IPS-20b (cell line): ENCODE results near the gene ADAR.

ENCODE experiments used
- H3K27ac ChIP-seq: one replicate; pipeline ENCODE4 v1.5.1; 2013; ENCODE audit warnings: low read length
- H3K27me3 ChIP-seq: 2 replicates; pipeline ENCODE4 v1.6.1; 2013; ENCODE audit warnings: mild to moderate bottlenecking, low read length, inconsistent platforms; ENCODE audit not compliant: insufficient read depth
- H3K36me3 ChIP-seq: 2 replicates; pipeline ENCODE4 v1.6.1; 2013; ENCODE audit warnings: low read depth, mild to moderate bottlenecking, inconsistent platforms, low read length, moderate library complexity; ENCODE audit not compliant: insufficient read depth
- H3K4me1 ChIP-seq: 2 replicates; pipeline ENCODE4 v1.6.1; 2013; ENCODE audit warnings: mild to moderate bottlenecking, control low read depth, inconsistent platforms, low read length, moderate library complexity; ENCODE audit not compliant: insufficient read depth
- H3K4me3 ChIP-seq: 2 replicates; pipeline ENCODE4 v1.5.1; 2013; ENCODE audit warnings: mild to moderate bottlenecking, low read length, inconsistent platforms
- H3K9ac ChIP-seq: 2 replicates; pipeline ENCODE4 v1.6.1; 2013; ENCODE audit warnings: low read depth, mild to moderate bottlenecking, inconsistent platforms, low read length, moderate library complexity
- H3K9me3 ChIP-seq: 2 replicates; pipeline ENCODE4 v1.6.1; 2013; ENCODE audit warnings: mild to moderate bottlenecking, low read depth, low read length, inconsistent platforms; ENCODE audit not compliant: insufficient read depth

ADAR gene

DNA sequence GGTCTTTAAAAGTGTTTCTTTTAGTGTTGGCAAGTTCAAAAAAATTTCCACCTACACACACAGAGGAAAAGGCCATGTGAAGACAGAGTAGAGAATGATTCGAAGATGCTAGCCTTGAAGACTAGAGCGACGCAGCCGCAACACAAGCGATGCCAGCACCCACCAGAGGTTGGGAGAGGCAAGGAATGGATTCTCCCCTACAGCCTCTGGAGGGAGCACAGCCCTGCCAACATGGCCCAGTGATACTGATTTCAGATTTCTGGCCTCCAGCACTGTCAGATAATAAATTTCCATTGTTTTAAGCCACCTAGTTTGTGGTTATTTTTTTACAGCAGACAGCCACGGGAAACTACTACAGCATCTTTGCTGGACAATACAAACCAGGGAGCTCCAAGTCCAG lies 6.9 kb upstream of the ADAR start:
- H3K27me3 ChIP-seq: no peaks in the 10 kb centered on the region
- no peaks in the 10 kb centered on the region for H3K36me3 ChIP-seq
- H3K27ac ChIP-seq: no peak overlapping the region
- H3K4me1 ChIP-seq: peaks cover 45% of the 10 kb centered on the region
- H3K9ac ChIP-seq: no peak overlapping the region
- no peak overlapping the region for H3K4me3 ChIP-seq
- no peaks in the 10 kb centered on the region for H3K9me3 ChIP-seq

DNA sequence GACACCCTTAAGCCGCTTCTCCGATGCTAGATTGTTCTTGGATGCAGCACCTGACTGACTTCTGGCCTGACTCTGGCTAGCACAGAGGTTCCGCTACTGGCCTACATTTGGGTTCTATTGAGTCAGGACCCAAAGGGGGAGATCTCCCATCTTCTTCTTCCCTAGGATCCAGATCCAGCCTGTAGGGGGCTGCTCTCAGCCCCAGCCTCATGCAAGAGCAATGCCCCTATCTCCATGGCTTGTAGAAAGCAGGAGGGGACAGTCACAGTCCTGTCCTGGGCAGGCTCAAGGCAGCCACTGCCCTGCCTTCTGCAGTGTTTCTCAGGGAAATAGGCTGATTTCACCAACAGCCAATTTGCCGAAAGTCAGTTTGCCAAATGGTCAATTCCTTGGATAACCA lies 6.3 kb upstream of the ADAR start:
- peaks cover 49% of the 10 kb centered on the region for H3K4me1 ChIP-seq
- H3K4me3 ChIP-seq: no peak overlapping the region
- no peak overlapping the region for H3K9ac ChIP-seq
- H3K36me3 ChIP-seq: no peaks in the 10 kb centered on the region
- H3K27ac ChIP-seq: no peak overlapping the region
- H3K27me3 ChIP-seq: no peaks in the 10 kb centered on the region
- H3K9me3 ChIP-seq: no peaks in the 10 kb centered on the region

DNA sequence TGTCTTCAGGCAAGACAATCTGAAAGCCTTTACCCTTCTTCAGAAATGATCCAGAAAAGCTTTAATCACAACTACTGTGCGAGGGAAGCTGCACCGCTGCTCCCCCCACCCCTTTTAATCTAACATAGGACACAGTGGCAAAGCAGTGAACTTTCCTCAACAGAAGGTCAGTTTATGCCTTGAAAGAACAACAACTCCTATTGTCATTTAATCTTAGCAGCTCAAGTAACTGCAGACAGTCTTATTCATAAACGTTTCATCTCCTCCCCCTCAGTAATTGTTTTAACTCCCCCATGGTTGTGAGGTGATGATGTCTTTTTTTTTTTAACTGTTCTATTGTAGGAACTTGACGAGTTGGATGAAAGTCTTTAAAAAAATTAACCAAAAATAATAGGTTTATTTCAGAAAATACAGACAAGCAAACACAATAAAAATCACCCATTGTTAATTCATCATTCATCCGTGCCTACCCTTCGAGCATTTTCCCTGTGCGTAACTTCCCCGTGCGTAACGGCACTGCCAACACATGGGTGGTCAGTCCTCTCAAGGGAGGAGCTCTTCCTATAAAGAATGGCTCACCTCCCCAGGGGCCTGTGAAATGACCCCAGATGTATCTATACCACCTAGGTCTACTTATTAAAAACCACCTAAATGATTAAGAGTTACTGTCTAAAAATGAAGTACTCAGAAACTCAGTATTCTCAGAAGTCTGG lies 3.3 kb upstream of the ADAR start:
- Histone ChIP-seq H3K9ac (peak overlapping the region; percentile 70; the same call in 1 of the 2 replicates), H3K36me3 (no peaks in the 10 kb centered on the region), H3K4me1 (peaks cover 49% of the 10 kb centered on the region), H3K4me3 (peak overlapping the region; percentile 48), H3K27ac (peak overlapping the region; percentile 11), H3K9me3 (no peaks in the 10 kb centered on the region), H3K27me3 (no peaks in the 10 kb centered on the region)

DNA sequence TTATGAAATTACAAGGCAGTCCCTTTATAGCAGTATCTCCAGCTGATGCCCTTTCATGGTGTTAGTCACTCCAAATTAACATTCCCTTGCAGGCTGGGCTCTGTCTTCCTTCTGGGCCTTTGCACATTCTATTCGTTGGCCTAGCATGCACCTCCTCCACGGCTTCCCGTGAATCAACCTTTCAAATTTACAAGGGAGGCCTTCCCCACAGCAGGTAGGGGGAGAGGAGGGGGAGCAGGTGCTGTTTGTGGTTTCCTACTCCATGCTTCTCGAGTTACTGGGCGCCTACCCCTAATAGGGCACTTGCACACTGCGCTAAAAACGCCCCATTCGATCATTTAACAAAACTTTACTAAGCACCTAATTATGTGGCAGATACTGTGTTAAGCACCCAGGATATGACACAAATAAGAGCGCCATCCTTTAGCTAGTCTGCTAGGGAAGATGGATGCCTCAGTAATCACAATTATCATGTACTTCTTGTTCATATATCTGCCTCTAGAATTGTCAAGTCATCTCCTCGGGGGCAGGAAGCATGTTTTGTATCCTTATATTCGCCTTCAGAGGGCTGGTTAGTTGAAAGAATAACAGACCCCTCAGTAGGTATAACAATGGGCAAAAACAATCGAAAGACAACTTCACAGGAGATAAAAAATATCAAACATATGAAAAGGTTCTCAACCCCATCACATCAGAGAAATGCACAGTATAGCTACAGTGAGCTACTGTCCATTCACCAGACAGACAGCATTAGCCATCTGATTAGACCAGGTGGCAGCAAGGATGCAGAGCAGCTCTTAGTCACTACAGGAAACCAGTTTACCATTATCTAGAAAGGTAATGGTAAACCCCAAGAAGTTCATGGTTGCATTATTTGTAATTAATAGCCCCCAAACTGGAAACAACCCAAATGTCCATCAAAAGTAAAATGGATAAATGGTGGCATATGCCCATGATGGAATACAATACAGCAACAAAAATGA lies 1.7 kb upstream of the ADAR start:
- H3K9me3 ChIP-seq: no peaks in the 10 kb centered on the region
- peaks cover 41% of the 10 kb centered on the region for H3K4me1 ChIP-seq
- no peaks in the 10 kb centered on the region for H3K27me3 ChIP-seq
- peaks cover 8% of the 10 kb centered on the region; the same call in 1 of the 2 replicates for H3K36me3 ChIP-seq
- peak overlapping the region; percentile 92 for H3K27ac ChIP-seq
- H3K9ac ChIP-seq: peak overlapping the region; percentile 88
- H3K4me3 ChIP-seq: peak overlapping the region; percentile 96

DNA sequence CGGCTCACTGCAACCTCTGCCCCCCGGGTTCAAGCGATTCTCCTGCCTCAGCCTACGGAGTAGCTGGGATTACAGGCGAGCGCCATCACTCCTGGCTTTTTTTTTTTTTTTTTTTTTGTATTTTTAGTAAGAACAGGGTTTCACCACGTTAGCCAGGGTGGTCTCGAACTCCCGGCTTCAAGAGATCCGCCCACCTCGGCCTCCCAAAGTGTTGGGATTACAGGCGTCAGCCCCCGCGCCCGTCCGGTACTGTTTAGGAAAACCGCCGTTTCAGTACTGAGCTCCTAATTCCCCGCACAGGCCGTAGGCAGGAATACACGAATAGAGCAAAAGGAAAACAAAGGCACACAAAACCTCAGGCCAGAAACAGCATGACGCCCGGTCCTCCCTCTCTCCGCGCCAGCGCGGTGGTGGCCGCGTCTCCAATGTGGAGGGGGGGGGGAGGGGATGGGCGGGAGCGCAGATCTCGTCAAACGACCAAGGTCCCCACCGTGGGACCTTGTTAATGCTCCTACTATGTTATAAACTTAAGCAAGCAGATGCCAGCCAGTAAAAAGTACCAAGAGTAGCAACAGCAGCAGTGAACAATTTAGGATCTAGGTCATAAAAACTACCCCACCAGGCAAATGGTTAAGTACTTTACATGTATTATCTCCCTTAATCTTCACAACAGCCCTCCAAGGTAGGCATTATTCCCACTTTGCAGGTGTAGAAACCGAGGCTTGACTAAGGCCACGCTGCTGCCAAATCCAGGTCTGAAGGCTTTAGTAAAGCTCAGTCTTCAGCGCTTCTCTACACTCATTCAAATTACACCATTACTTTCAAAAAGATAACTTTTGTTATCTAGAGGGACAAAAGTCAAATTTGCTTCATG lies 648 bp upstream of the ADAR start:
- H3K4me1 ChIP-seq: peaks cover 37% of the 10 kb centered on the region
- H3K4me3 ChIP-seq: peak overlapping the region; percentile 96
- no peaks in the 10 kb centered on the region for H3K9me3 ChIP-seq
- peak overlapping the region; percentile 88 for H3K9ac ChIP-seq
- peak overlapping the region; percentile 97 for H3K27ac ChIP-seq
- no peaks in the 10 kb centered on the region for H3K27me3 ChIP-seq
- peaks cover 8% of the 10 kb centered on the region; the same call in 1 of the 2 replicates for H3K36me3 ChIP-seq

DNA sequence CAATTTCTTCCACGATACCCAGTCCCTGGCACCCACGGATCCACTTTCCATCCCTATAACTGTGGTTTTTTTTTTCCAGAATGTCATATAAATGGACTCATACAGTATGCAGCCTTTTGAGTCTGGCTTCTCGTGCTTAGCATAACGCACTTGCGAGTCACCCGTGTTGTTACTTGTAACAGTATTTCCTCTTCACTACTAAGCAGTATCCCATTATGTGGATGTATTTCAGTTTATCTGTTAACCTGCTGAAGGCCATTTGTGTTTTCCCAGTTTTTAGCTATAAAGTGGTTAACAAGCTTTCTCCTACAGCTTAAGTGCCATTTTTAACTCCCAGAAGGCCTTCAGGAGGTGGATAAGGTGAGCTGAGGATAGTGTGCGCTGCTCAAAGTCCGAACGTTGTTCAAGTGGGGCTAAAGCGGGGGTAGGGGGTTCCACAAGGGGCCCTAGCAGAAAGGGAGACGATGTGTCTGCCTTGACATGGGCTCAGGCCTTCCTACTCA lies 829 bp downstream of the ADAR start:
- peaks cover 37% of the 10 kb centered on the region for H3K4me1 ChIP-seq
- peak overlapping the region; percentile 88 for H3K9ac ChIP-seq

DNA sequence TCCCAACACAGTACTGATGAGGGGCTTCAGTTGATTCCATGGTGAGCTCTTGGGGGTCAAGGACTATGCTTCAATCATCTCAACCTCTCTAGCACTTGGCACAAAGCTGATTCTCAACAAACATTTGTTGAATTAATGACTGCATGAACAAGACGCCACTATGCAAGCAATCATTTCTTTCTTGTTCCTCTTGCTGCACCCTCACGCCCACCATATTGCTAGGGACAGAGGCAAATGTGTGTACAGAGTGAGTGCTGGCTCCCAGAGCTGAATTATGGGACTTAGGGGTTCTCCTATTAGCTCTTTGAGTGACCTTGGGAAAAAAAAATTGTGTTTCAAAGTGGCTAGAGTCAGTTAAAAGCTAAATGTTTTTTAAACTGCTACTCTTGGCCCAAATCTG lies 2.5 kb downstream of the ADAR start:
- Histone ChIP-seq H3K4me3 (no peak overlapping the region), H3K27ac (no peak overlapping the region), H3K27me3 (no peaks in the 10 kb centered on the region), H3K4me1 (peaks cover 22% of the 10 kb centered on the region; the same call in 1 of the 2 replicates), H3K9ac (no peak overlapping the region), H3K9me3 (no peaks in the 10 kb centered on the region), H3K36me3 (peaks cover 37% of the 10 kb centered on the region)

More for the DNA sequence above, 829 bp downstream of the ADAR start:
- Histone ChIP-seq H3K27me3 (no peaks in the 10 kb centered on the region), H3K36me3 (peaks cover 20% of the 10 kb centered on the region), H3K27ac (peak overlapping the region; percentile 97), H3K9me3 (no peaks in the 10 kb centered on the region), H3K4me3 (peak overlapping the region; percentile 96)

DNA sequence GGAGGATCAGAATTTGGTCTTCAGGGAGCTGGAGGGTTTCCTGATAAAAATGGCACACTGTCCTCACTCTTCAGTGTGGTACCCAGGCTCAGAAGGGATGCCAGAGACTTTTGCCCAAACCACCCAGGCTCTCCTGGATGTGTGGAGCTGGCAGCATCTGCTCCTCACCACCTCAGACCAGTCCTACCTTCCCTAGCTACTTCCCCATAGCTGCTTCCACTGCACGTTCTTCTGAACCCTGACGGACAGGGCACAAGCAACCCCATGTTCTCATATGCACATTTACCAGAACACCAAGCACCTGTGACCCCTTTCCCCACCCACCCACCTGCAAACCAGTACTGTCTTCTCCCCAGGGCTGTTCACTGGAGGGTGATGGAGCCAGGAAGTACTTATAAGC lies 4.7 kb downstream of the ADAR start:
- Histone ChIP-seq H3K4me3 (no peak overlapping the region), H3K36me3 (peaks cover 56% of the 10 kb centered on the region), H3K9ac (no peak overlapping the region), H3K27ac (no peak overlapping the region), H3K27me3 (no peaks in the 10 kb centered on the region), H3K4me1 (peaks cover 7% of the 10 kb centered on the region; the same call in 1 of the 2 replicates), H3K9me3 (no peaks in the 10 kb centered on the region)

DNA sequence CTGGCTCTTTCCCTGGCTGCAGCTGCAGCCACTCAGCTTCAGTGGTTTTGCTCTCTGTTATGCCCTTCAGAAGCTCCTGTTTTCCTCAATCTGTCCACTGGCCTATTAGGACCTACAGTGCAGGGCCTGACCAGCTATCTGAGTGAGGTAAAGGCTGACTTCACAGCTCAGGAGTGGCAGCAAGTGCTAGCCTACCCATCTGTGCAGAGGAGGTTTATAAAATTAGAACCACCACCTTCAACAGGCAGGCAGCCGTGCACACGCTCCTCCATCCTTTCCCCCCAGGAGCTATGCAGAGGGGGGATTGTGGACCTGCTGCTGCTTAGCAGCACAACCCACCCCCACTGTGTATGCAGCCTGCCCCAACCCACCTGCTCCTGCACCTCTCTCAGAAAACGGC lies 8.3 kb downstream of the ADAR start:
- Histone ChIP-seq H3K36me3 (peaks cover 83% of the 10 kb centered on the region), H3K9ac (no peak overlapping the region), H3K27ac (no peak overlapping the region), H3K4me1 (no peaks in the 10 kb centered on the region), H3K27me3 (no peaks in the 10 kb centered on the region), H3K9me3 (no peaks in the 10 kb centered on the region), H3K4me3 (no peak overlapping the region)

DNA sequence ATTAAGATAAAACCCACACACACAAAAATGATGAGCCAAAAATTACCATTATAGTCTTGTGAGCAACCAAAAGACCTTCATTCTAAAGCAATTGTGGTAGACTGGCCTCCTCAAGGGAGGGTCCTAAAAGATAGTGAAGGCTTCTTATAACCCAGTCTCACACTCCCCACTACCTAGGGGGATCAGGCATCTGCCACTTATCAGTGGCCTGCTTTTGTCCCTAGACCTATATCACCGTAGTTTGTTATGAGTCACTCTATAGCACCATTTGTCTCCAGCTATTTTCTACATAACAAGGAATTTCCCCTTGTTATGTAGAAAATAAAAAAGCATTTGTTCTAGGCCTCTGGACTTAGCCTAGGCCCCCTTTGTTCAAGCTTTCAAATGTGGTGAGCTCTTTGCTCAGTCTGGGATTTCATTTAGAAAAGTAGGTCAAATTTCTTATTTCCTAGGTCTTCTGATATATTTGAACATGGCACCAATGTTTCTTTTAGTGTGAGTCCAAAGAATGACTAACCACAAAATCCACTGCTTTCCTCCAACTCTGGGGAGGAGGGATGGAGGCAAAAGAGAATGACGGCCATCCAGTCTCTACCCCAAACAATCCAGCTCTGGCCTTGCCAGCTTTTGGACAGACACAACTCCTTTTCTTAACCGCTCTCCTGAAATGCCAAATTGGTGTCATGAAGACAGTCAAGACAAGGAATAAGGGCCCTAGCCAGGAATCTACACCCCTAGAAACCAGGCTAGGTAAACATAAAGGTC lies 8.9 kb downstream of the ADAR start:
- Histone ChIP-seq H3K9ac (no peak overlapping the region), H3K27ac (no peak overlapping the region), H3K36me3 (peaks cover 89% of the 10 kb centered on the region), H3K4me1 (no peaks in the 10 kb centered on the region), H3K9me3 (no peaks in the 10 kb centered on the region), H3K27me3 (no peaks in the 10 kb centered on the region), H3K4me3 (no peak overlapping the region)
